Keratinocyte (primary cell): ENCODE results near the gene PLG. TPM values are rescaled to one million over a fixed set of nuclear protein-coding genes. Genes with fewer than 3 reads are reported as not detected.
A peak's percentile ranks its signal among the peaks of the same experiment; 100 is the strongest.

Source experiments
- DNase-seq: peaks from one replicate; pipeline ENCODE4 v3.0.0-alpha.2; 2011; ENCODE audit warnings: low read depth, missing footprints, low spot score
- FAIRE-seq: peaks from 2 replicates; lab custom pipeline; 2011; peaks lifted over from hg19 to GRCh38; lab: Jason Lieb, UNC
- H2AFZ ChIP-seq: 2 replicates; pipeline ENCODE4 v1.6.0; 2012; ENCODE audit warnings: low read length, control low read depth, inconsistent platforms; ENCODE audit not compliant: control insufficient read depth
- H3K27ac ChIP-seq: 2 replicates; pipeline ENCODE4 v1.5.1; 2011; ENCODE audit warnings: low read length; ENCODE audit not compliant: control insufficient read depth, insufficient read depth
- H3K27me3 ChIP-seq: 3 replicates; pipeline ENCODE4 v1.6.0; 2011; ENCODE audit warnings: low read length; ENCODE audit not compliant: control insufficient read depth, insufficient read depth; ENCODE audit errors: extremely low read depth
- H3K36me3 ChIP-seq, 2 experiments: 2 replicates in 1 of 2; 3 replicates in 1 of 2; pipeline ENCODE4 v1.5.1; 2011; ENCODE audit warnings: low read length in 2 of 2, mild to moderate bottlenecking in 1 of 2; ENCODE audit not compliant: control insufficient read depth in 2 of 2, insufficient read depth in 2 of 2; ENCODE audit errors: extremely low read depth in 1 of 2
- H3K4me1 ChIP-seq: 3 replicates; pipeline ENCODE4 v1.5.1; 2011; ENCODE audit warnings: low read length; ENCODE audit not compliant: control insufficient read depth, insufficient read depth; ENCODE audit errors: extremely low read depth
- H3K4me2 ChIP-seq: 3 replicates; pipeline ENCODE4 v1.6.0; 2011; ENCODE audit warnings: low read depth, low read length; ENCODE audit not compliant: control insufficient read depth, insufficient read depth; ENCODE audit errors: extremely low read depth
- H3K4me3 ChIP-seq, 3 experiments: fragments of 200-600 bp in 1 of 3; sonication (generic) in 1 of 3; 2 replicates in 2 of 3; 3 replicates in 1 of 3; pipeline ENCODE4 v1.5.1; 2011 to 2016; ENCODE audit warnings: low read length in 3 of 3, mild to moderate bottlenecking in 3 of 3, control low read depth in 2 of 3, inconsistent platforms in 1 of 3, low read depth in 1 of 3, mixed read lengths in 1 of 3, mixed run types in 1 of 3, moderate library complexity in 1 of 3; ENCODE audit not compliant: control insufficient read depth in 2 of 3, insufficient read depth in 2 of 3; ENCODE audit errors: extremely low read depth in 1 of 3
- H3K79me2 ChIP-seq: 2 replicates; pipeline ENCODE4 v1.6.0; 2012; ENCODE audit warnings: low read length; ENCODE audit not compliant: control insufficient read depth, insufficient read depth
- H3K9ac ChIP-seq: 3 replicates; pipeline ENCODE4 v1.6.0; 2011; ENCODE audit warnings: low read length; ENCODE audit not compliant: control insufficient read depth, insufficient read depth; ENCODE audit errors: extremely low read depth
- H3K9me1 ChIP-seq: 3 replicates; pipeline ENCODE4 v1.6.0; 2011; ENCODE audit warnings: low read length; ENCODE audit not compliant: control insufficient read depth, insufficient read depth; ENCODE audit errors: extremely low read depth
- H3K9me3 ChIP-seq: 2 replicates; pipeline ENCODE4 v1.5.1; 2012; ENCODE audit warnings: low read depth, low read length; ENCODE audit not compliant: control insufficient read depth
- H4K20me1 ChIP-seq: 3 replicates; pipeline ENCODE4 v1.6.0; 2011; ENCODE audit warnings: low read length; ENCODE audit not compliant: control insufficient read depth, insufficient read depth; ENCODE audit errors: extremely low read depth
- EZH2 ChIP-seq: IDR thresholded peaks from one replicate; pipeline ENCODE4 v1.6.1; 2012; ENCODE audit warnings: inconsistent platforms, mild to moderate bottlenecking, low read length, moderate library complexity
- dilution Hi-C: fragments of 300-500 bp; cut with MboI; formaldehyde crosslinking; loops from one replicate; pipeline ENCODE4 v1.7.0; 2020; ENCODE audit warnings: low sequenced_read_pairs; ENCODE audit not compliant: extremely low pct_ligation_motif_present
- polyA plus RNA-seq, 5 experiments: library from polyadenylated mRNA; depleted of rRNA in 3 of 5; stranded (reverse) in 3 of 5; stranded (forward) in 1 of 5; unstranded in 1 of 5; fragments of >200 nt; gene quantifications; 1 replicate in 1 of 5; 2 replicates in 3 of 5; 3 replicates in 1 of 5; pipeline versions ENCODE4 v1.2.1 to v1.2.3, GENCODE V29; 2011 to 2012; ENCODE audit warnings: missing spikeins in 2 of 5, low read depth in 1 of 5, low replicate concordance in 1 of 5
- TF ChIP-seq, protein P1 (sequence below), 3 experiments: IDR thresholded peaks in 1 of 3; conservative IDR thresholded peaks in 1 of 3; optimal IDR thresholded peaks in 1 of 3; 2 replicates in 2 of 3; 3 replicates in 1 of 3; pipeline versions ENCODE3 to v1.5.1; 2011; ENCODE audit warnings: low read length in 3 of 3, mild to moderate bottlenecking in 3 of 3, moderate library complexity in 2 of 3, control low read depth in 1 of 3, inconsistent platforms in 1 of 3; ENCODE audit not compliant: insufficient read depth in 2 of 3; ENCODE audit errors: extremely low read depth in 1 of 3

The PLG gene
- polyA plus RNA-seq, 1 donor (not counting 4 experiments of a cell fraction or from before 2014, with no cell fraction given): not detected

DNA sequence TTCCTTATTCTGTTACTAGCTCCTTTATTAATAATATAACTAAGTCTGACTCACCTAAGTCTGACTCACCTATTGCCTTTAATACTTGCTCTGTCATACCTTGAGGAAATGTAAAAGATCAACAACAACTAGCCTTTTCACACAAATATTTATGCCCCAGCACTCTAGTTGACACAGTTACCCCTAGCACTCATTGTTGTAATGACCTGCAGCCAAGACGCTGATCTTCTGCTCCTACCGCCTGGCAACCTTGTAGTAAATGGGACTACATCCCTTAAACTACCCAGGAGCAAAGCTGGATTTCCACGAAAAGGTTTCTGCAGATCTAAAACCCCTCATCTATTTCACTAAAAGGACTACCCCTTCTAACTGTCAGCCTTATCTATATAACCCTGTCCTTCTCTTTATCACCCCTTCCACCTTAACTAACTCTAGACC lies 90.0 kb downstream of the PLG start:
- Histone ChIP-seq H3K79me2 (no peaks in the 10 kb centered on the region), H3K4me3 (no peak overlapping the region), H3K4me1 (peaks cover 41% of the 10 kb centered on the region), H3K9me3 (no peaks in the 10 kb centered on the region), H3K9me1 (no peaks in the 10 kb centered on the region), H4K20me1 (no peaks in the 10 kb centered on the region), H3K27ac (peak overlapping the region; percentile 92), H3K36me3 (no peaks in the 10 kb centered on the region), H3K27me3 (no peaks in the 10 kb centered on the region), H3K4me2 (peak overlapping the region; percentile 75), H3K9ac (peak overlapping the region; percentile 60), H2AFZ (peak overlapping the region; percentile 75)
- TF ChIP-seq EZH2: no peak
- TF ChIP-seq, protein P1, sequence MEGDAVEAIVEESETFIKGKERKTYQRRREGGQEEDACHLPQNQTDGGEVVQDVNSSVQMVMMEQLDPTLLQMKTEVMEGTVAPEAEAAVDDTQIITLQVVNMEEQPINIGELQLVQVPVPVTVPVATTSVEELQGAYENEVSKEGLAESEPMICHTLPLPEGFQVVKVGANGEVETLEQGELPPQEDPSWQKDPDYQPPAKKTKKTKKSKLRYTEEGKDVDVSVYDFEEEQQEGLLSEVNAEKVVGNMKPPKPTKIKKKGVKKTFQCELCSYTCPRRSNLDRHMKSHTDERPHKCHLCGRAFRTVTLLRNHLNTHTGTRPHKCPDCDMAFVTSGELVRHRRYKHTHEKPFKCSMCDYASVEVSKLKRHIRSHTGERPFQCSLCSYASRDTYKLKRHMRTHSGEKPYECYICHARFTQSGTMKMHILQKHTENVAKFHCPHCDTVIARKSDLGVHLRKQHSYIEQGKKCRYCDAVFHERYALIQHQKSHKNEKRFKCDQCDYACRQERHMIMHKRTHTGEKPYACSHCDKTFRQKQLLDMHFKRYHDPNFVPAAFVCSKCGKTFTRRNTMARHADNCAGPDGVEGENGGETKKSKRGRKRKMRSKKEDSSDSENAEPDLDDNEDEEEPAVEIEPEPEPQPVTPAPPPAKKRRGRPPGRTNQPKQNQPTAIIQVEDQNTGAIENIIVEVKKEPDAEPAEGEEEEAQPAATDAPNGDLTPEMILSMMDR (optimal IDR thresholded peaks at IDR 0.05 in 1 of 3, IDR thresholded peaks at IDR 0.05 in 1 of 3, conservative IDR thresholded peaks at IDR 0.05 in 1 of 3; ENCODE audit: extremely low read depth in 1 of 3, insufficient read depth in 2 of 3, low read length in 3 of 3): no peak
- dilution Hi-C loops: no loop called here
- FAIRE-seq (peak; percentile 74), DNase-seq (no peak)

DNA sequence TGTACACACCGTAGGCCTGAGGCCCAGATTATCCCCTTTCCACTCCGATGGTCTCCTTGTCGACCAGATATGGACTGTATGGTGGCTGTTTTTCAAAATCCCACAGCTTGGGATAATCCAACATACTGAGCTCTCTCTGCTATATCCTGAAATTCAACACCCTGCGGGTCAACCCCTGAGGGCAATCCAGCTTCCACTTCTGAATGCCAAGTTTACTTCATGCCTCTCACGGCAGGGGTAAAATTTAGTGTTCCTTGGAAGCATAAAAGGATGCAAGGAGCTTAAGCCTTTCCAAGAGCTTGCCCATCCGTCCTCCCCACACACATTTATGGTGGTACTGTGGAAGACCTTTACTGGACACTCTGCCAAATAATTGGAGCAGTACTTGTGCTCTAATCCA lies 90.7 kb downstream of the PLG start:
- Histone ChIP-seq H2AFZ (no peak overlapping the region), H3K9ac (no peak overlapping the region), H3K4me2 (no peak overlapping the region), H3K27me3 (no peaks in the 10 kb centered on the region), H4K20me1 (no peaks in the 10 kb centered on the region), H3K4me3 (no peak overlapping the region), H3K79me2 (no peaks in the 10 kb centered on the region), H3K9me3 (no peaks in the 10 kb centered on the region), H3K9me1 (no peaks in the 10 kb centered on the region), H3K27ac (peak overlapping the region; percentile 92), H3K36me3 (no peaks in the 10 kb centered on the region), H3K4me1 (peaks cover 35% of the 10 kb centered on the region)
- dilution Hi-C loops: no loop called here
- no peak for FAIRE-seq
- no peak for DNase-seq
- TF ChIP-seq EZH2: no peak
- TF ChIP-seq, protein P1 (optimal IDR thresholded peaks at IDR 0.05 in 1 of 3, IDR thresholded peaks at IDR 0.05 in 1 of 3, conservative IDR thresholded peaks at IDR 0.05 in 1 of 3; ENCODE audit: extremely low read depth in 1 of 3, insufficient read depth in 2 of 3, low read length in 3 of 3): no peak
